Mucosa of descending colon (tissue), 3 donors: Measurements from ENCODE around the gene TFCP2L1. TPM values are rescaled to one million over a fixed set of nuclear protein-coding genes. Genes with fewer than 3 reads are reported as not detected.
A peak's percentile ranks its signal among the peaks of the same experiment; 100 is the strongest.
"Not testable (repeated sequence)": the region's sequence is repeated elsewhere in the genome, so short reads cannot be mapped to it uniquely, and the experiment has no call there.

Experiments
- ATAC-seq: fragments of 200-7000 bp; cut with Tn5 transposase; one replicate; pipeline ENCODE4 v1.9.1; 2020; ENCODE audit warnings: mild to moderate bottlenecking, moderate library complexity
- DNase-seq, 3 donors: peaks; one replicate each; pipeline ENCODE4 v3.0.0-alpha.2; 2020
- H3K36me3 ChIP-seq: fragments of 200-600 bp; one replicate; pipeline ENCODE4 v1.8.0; 2021; ENCODE audit warnings: low read depth, mild to moderate bottlenecking
- H3K4me1 ChIP-seq: fragments of 200-600 bp; one replicate; pipeline ENCODE4 v1.8.0; 2021; ENCODE audit warnings: low read depth, mild to moderate bottlenecking
- H3K4me3 ChIP-seq: fragments of 200-600 bp; one replicate; pipeline ENCODE4 v1.8.0; 2021; ENCODE audit warnings: mild to moderate bottlenecking
- H3K9me3 ChIP-seq: fragments of 200-600 bp; one replicate; pipeline ENCODE4 v1.8.0; 2021; ENCODE audit warnings: mild to moderate bottlenecking
- CTCF ChIP-seq: fragments of 200-600 bp; IDR thresholded peaks from one replicate; pipeline ENCODE4 v1.8.0; 2022; ENCODE audit warnings: antibody characterized with exemption, mild to moderate bottlenecking
- intact Hi-C, 2 donors: fragments of 100-400 bp; cut with DNase I in 1 of 2; cut with micrococcal nuclease in 1 of 2; formaldehyde crosslinking; loops; one replicate each; pipeline versions ENCODE4 v1.11.0 to v1.11.1; 2022; cut with DNase I, micrococcal nuclease
- total RNA-seq, 3 donors: library from RNA; stranded (reverse); fragmentation: NEBNext Ultra II Directional in 2 of 3; extraction: Animal tissue kit (Norgen Biotek cat#: 25700) in 2 of 3; gene quantifications; one replicate each; pipeline versions ENCODE4 v1.2.1 to v1.2.4, GENCODE V29; 2021 to 2023
- donor health status: DM: no; HTN: no; CAD: no; lungs with moderate emphysema.
- donor health status: DM: no; HTN: no; CAD: no.
- donor health status: DM: no; HTN: yes; CAD: no.

TFCP2L1 gene
- total RNA-seq, 3 donors from 2014 or later = 46.9 to 111 (median 107) TPM

- ATAC-seq = no peak
- H3K36me3 ChIP-seq = peaks cover 8% of the 10 kb centered on the region
- intact Hi-C loops = no loop called here
- H3K4me3 ChIP-seq = no peak overlapping the region
- peak in 1 of 3 donors; percentile 8 for DNase-seq
- no peak for TF ChIP-seq CTCF
- H3K9me3 ChIP-seq = no peaks in the 10 kb centered on the region
- peaks cover 3% of the 10 kb centered on the region for H3K4me1 ChIP-seq
Observed at GRCh38 chr2:121232626-121233265, 52.3 kb downstream of the TFCP2L1 start.

- peak; percentile 3 for ATAC-seq
- intact Hi-C loops = no loop called here
Observed at GRCh38 chr2:121231385-121232000, 53.5 kb downstream of the TFCP2L1 start.

GRCh38 chr2:121228521-121228920 lies 56.5 kb downstream of the TFCP2L1 start:
- H3K9me3 ChIP-seq = no peaks in the 10 kb centered on the region
- no peak for TF ChIP-seq CTCF
- H3K36me3 ChIP-seq = peaks cover under 1% of the 10 kb centered on the region
- DNase-seq (peak in 1 of 3 donors; percentile 13), ATAC-seq (no peak)
- intact Hi-C loops = no loop called here
- H3K4me3 ChIP-seq = no peak overlapping the region
- peaks cover 3% of the 10 kb centered on the region for H3K4me1 ChIP-seq

More at GRCh38 chr2:121231385-121232000, 53.5 kb downstream of the TFCP2L1 start:
- TF ChIP-seq CTCF = no peak
- peak in 1 of 3 donors; percentile 10 for DNase-seq
- no peaks in the 10 kb centered on the region for H3K9me3 ChIP-seq
- peaks cover 8% of the 10 kb centered on the region for H3K36me3 ChIP-seq
- H3K4me1 ChIP-seq = peaks cover 3% of the 10 kb centered on the region
- H3K4me3 ChIP-seq = no peak overlapping the region

GRCh38 chr2:121227381-121228144 lies 57.4 kb downstream of the TFCP2L1 start:
- peak; percentile 49 for ATAC-seq
- DNase-seq = peak in 1 of 3 donors; percentile 34

GRCh38 chr2:121225681-121226080 lies 59.3 kb downstream of the TFCP2L1 start:
- DNase-seq = peak in 1 of 3 donors; percentile 16
- H3K9me3 ChIP-seq, H3K4me1 ChIP-seq, H3K4me3 ChIP-seq, intact Hi-C loops, ATAC-seq, H3K36me3 ChIP-seq: not testable (repeated sequence)

More at GRCh38 chr2:121227381-121228144, 57.4 kb downstream of the TFCP2L1 start:
- H3K9me3 ChIP-seq, H3K4me1 ChIP-seq, intact Hi-C loops, H3K4me3 ChIP-seq, H3K36me3 ChIP-seq: not testable (repeated sequence)

- H3K4me1 ChIP-seq = no peaks in the 10 kb centered on the region
- DNase-seq (no peak), ATAC-seq (peak; percentile 91)
- H3K4me3 ChIP-seq = no peak overlapping the region
- no peaks in the 10 kb centered on the region for H3K36me3 ChIP-seq
- intact Hi-C loops = no loop called here
- H3K9me3 ChIP-seq = no peaks in the 10 kb centered on the region
- TF ChIP-seq CTCF = no peak
Observed at GRCh38 chr2:121220995-121221394, 64.0 kb downstream of the TFCP2L1 start.
